Sciatic nerve (tissue), 2 donors: ENCODE results near the gene LCN6. TPM values are rescaled to one million over a fixed set of nuclear protein-coding genes. Genes with fewer than 3 reads are reported as not detected.
"Not testable (repeated sequence)": the region's sequence is repeated elsewhere in the genome, so short reads cannot be mapped to it uniquely, and the experiment has no call there.

Source experiments
- ATAC-seq: fragments of 200-7000 bp; cut with Tn5 transposase; one replicate; pipeline ENCODE4 v1.9.1; 2020; ENCODE audit warnings: mild to moderate bottlenecking, moderate library complexity
- DNase-seq: peaks from one replicate; pipeline ENCODE4 v3.0.0-alpha.2; 2020; ENCODE audit warnings: low spot score
- intact Hi-C: fragments of 100-400 bp; cut with DNase I; formaldehyde crosslinking; loops from one replicate; pipeline ENCODE4 v1.14.2; 2022
- total RNA-seq: library from RNA; stranded (reverse); fragmentation: NEBNext Ultra II Directional; extraction: Animal tissue kit (Norgen Biotek cat#: 25700); gene quantifications from one replicate; pipeline ENCODE4 v1.2.1, GENCODE V29; 2021
- donor health status: DM: no; HTN: no; CAD: no.
- donor health status: DM: no; HTN: no; CAD: no.

The LCN6 gene
- total RNA-seq, 1 donor from 2014 or later, result 7.0 TPM

GRCh38 chr9:136762915-136763648 lies 14.8 kb upstream of the LCN6 start:
- ATAC-seq (peak; percentile 40), DNase-seq (no peak)
- intact Hi-C loops, result no loop called here

GRCh38 chr9:136762221-136762691 lies 13.9 kb upstream of the LCN6 start:
- ATAC-seq, result no peak
- no peak for DNase-seq
- intact Hi-C loops, result no loop called here

- intact Hi-C loops, result no loop called here
- ATAC-seq (no peak), DNase-seq (no peak)
Measured at GRCh38 chr9:136761545-136761981, 13.2 kb upstream of the LCN6 start.

GRCh38 chr9:136760834-136761544 lies 12.7 kb upstream of the LCN6 start:
- intact Hi-C loops, DNase-seq: not testable (repeated sequence)

GRCh38 chr9:136760424-136760823 lies 12.1 kb upstream of the LCN6 start:
- DNase-seq (no peak), ATAC-seq (no peak)
- intact Hi-C loops, result no loop called here

More at GRCh38 chr9:136760834-136761544, 12.7 kb upstream of the LCN6 start:
- ATAC-seq, result not testable (repeated sequence)

GRCh38 chr9:136759436-136760325 lies 11.4 kb upstream of the LCN6 start:
- intact Hi-C loops, result no loop called here
- no peak for DNase-seq
- no peak for ATAC-seq

GRCh38 chr9:136759001-136759400 lies 10.7 kb upstream of the LCN6 start:
- ATAC-seq (no peak), DNase-seq (no peak)
- intact Hi-C loops, result no loop called here

- DNase-seq, result no peak
- intact Hi-C loops, result no loop called here
- ATAC-seq, result no peak
Measured at GRCh38 chr9:136757751-136758140, 9.4 kb upstream of the LCN6 start.

GRCh38 chr9:136757328-136757727 lies 9.0 kb upstream of the LCN6 start:
- ATAC-seq, result no peak
- intact Hi-C loops, result no loop called here
- no peak for DNase-seq

GRCh38 chr9:136756836-136757235 lies 8.5 kb upstream of the LCN6 start:
- intact Hi-C loops, result no loop called here
- DNase-seq, result no peak
- no peak for ATAC-seq

GRCh38 chr9:136756134-136756438 lies 7.8 kb upstream of the LCN6 start:
- DNase-seq (no peak), ATAC-seq (no peak)
- intact Hi-C loops, result no loop called here

- intact Hi-C loops, ATAC-seq, DNase-seq: not testable (repeated sequence)
Measured at GRCh38 chr9:136755302-136756133, 7.2 kb upstream of the LCN6 start.

- no peak for ATAC-seq
- DNase-seq, result no peak
- intact Hi-C loops, result no loop called here
Measured at GRCh38 chr9:136754626-136755301, 6.4 kb upstream of the LCN6 start.

- no peak for ATAC-seq
- intact Hi-C loops, result no loop called here
- no peak for DNase-seq
Measured at GRCh38 chr9:136754059-136754572, 5.8 kb upstream of the LCN6 start.

- no peak for DNase-seq
- no peak for ATAC-seq
Measured at GRCh38 chr9:136753371-136754058, 5.2 kb upstream of the LCN6 start.

GRCh38 chr9:136751814-136752213 lies 3.5 kb upstream of the LCN6 start:
- DNase-seq (no peak), ATAC-seq (no peak)
- intact Hi-C loops, result no loop called here

More at GRCh38 chr9:136753371-136754058, 5.2 kb upstream of the LCN6 start:
- intact Hi-C loops, result no loop called here

- intact Hi-C loops, result no loop called here
- no peak for DNase-seq
- no peak for ATAC-seq
Measured at GRCh38 chr9:136751244-136751643, 2.9 kb upstream of the LCN6 start.
